Measurements from ENCODE around the gene TIMM22.

The TIMM22 gene

GRCh38 chr17:956905-957304, 40.0 kb upstream of the TIMM22 start:
- no peak for DNase-seq (ENCODE audit: extremely low read depth, low read depth)
- TF ChIP-seq CTCF (IDR thresholded peaks at IDR 0.05; ENCODE audit: low read depth, low read length) = no peak

- no peak for DNase-seq (ENCODE audit: extremely low read depth, low read depth)
- no peak for TF ChIP-seq CTCF (IDR thresholded peaks at IDR 0.05; ENCODE audit: low read depth, low read length)
Measured at GRCh38 chr17:957856-958421, 39.0 kb upstream of the TIMM22 start.

GRCh38 chr17:958712-959451, 38.0 kb upstream of the TIMM22 start:
- TF ChIP-seq CTCF (IDR thresholded peaks at IDR 0.05; ENCODE audit: low read depth, low read length) = no peak

GRCh38 chr17:962166-962565, 34.8 kb upstream of the TIMM22 start:
- no peak for TF ChIP-seq CTCF (IDR thresholded peaks at IDR 0.05; ENCODE audit: low read depth, low read length)
- no peak for DNase-seq (ENCODE audit: extremely low read depth, low read depth)

More at GRCh38 chr17:958712-959451, 38.0 kb upstream of the TIMM22 start:
- no peak for DNase-seq (ENCODE audit: extremely low read depth, low read depth)

- no peak for TF ChIP-seq CTCF (IDR thresholded peaks at IDR 0.05; ENCODE audit: low read depth, low read length)
- DNase-seq (ENCODE audit: extremely low read depth, low read depth) = no peak
Measured at GRCh38 chr17:962670-963069, 34.3 kb upstream of the TIMM22 start.

GRCh38 chr17:964876-965275, 32.1 kb upstream of the TIMM22 start:
- TF ChIP-seq CTCF (IDR thresholded peaks at IDR 0.05; ENCODE audit: low read depth, low read length) = no peak

GRCh38 chr17:965311-965989, 31.5 kb upstream of the TIMM22 start:
- no peak for DNase-seq (ENCODE audit: extremely low read depth, low read depth)
- no peak for TF ChIP-seq CTCF (IDR thresholded peaks at IDR 0.05; ENCODE audit: low read depth, low read length)

More at GRCh38 chr17:964876-965275, 32.1 kb upstream of the TIMM22 start:
- DNase-seq (ENCODE audit: extremely low read depth, low read depth) = no peak

Measured in AG09319 (cell line).